ENCODE data around the gene ROGDI. TPM values are rescaled to one million over a fixed set of nuclear protein-coding genes. Genes with fewer than 3 reads are reported as not detected.

ROGDI gene
- total RNA-seq, 1 donor from 2014 or later = 33.3 TPM

DNA sequence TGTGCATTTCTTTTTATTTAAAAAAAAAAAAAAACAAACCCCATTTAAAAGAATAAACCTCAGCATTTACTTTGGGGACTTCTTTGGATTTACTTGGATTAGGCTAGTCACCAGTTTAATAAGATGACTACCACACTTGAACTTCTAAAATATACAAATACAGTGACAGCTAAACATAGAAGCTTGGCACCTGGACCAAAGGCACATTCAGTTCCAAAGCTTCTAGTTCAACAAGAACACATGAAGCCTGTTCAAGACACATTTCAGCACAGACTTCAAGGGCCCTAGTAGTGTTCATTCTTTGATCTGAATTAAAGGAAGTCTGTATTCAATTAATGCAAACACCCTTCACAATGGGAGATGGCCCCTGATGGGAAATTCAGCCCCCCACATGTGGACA is 11.6 kb upstream of the ROGDI start:
- DNase-seq (ENCODE audit: low read depth in 2 of 2) = no peak

DNA sequence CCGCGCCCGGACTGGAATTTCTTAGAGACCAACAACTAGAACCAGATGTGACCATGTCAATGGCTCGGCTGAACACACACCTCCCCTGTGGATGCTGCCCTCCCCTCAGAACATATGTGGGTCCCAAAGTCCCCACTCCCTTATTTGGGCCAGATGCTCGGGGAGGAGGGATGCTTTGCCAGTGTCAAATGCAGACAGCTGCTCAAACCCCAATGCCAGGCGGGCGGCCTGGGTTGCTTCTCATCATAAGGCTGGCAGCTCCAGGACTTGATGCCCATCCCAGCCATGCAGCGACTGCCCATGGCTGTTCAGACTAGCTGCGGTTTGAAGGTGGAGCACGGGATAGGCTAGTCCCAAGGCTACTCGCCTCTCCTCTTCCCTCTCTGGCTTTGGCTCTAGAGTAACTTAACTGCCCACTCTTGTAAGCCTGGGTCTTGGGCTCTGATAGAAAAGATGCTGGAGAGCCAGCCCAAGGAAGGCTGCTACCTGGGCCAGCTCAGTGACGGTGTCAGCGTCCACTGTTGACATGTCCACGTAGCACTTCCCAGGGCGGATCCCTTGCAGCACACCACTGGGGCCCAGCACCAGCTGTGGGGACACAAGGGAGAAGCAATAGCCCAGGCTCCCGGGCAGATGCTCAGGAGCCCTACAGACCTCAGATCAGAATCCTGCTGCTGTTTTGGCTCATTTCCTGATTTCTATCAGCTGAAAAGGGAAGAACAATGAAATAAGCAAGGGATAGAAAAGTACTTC is 11.0 kb upstream of the ROGDI start:
- no peak for DNase-seq (ENCODE audit: low read depth in 2 of 2)

DNA sequence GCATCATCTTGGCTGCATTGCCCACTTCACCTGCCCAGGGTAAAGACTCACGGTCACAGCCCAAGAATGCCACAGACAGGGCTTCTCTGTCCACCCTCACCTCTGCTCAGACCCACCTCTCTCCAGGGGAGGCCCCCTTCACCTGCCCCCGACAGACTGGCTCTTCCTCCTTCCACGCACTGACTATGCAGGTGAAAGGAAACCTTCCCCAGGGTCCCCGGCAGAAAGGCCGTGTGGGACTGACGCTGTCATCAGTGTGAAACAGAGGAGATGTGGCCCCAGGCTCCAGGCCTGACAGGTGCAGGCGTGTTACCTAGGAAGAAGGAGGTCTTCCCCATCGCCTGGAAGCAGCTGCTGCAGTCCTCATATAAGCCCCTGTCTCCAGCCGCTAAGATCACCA is 9.3 kb upstream of the ROGDI start:
- DNase-seq (ENCODE audit: low read depth in 2 of 2) = no peak

DNA sequence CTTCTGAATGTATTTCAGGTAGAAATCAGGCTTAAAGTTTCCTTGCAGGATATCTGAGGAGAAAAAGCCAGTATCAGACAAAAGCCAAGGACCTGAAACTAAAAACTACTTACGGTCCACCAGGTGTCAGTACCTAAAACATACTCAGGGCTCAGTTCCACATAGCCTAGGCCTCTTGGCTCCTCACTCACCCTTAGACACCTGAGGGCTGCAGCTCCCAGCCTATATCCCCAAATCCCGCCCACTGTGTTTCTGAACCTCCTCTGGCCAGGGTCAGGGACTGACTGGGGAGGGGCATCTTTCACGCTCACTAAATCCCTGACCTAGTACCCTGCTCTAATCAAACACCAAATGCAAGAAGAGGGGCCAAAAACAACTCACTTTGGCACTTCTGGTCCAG is 8.8 kb upstream of the ROGDI start:
- no peak for DNase-seq (ENCODE audit: low read depth in 2 of 2)

DNA sequence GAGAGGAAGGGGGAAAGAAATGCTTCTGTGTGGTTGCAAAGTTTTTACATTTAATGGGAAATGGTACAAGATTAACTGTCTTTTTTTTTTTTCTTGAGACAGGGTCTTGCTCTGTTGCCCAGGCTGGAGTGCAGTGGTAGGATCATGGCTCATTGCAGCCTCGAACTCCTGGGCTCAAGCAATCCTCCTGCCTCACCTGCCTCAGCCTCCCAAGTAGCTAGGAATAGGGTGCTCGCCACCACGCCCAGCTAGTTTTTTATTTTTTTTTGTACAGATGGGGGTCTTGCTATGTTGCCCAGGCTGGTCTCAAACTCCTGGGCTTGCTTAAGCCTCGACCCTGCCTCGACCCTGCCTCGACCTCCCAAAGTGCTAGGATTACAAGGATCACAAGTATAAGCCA is 3.8 kb upstream of the ROGDI start:
- DNase-seq (ENCODE audit: low read depth in 2 of 2) = no peak

DNA sequence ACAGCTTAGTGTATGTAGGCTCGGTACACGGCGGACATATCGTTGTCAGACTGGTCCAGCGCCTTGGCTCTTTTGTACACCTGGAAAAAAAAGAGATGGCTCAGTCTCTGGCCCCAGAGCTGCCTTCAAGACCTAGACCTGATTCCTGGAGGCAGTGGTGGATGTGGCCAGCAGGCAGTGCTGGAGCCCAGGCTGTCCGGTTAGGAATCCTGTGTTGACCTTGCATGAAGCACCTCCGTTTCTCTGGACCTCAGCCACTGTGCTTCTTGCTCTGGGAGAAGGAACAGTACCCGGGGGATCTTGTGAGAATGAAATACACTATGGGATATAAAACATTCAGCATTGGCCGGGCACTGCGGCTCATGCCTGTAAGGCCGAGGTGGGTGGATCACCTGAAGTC is 2.8 kb upstream of the ROGDI start:
- DNase-seq (ENCODE audit: low read depth in 2 of 2) = no peak

DNA sequence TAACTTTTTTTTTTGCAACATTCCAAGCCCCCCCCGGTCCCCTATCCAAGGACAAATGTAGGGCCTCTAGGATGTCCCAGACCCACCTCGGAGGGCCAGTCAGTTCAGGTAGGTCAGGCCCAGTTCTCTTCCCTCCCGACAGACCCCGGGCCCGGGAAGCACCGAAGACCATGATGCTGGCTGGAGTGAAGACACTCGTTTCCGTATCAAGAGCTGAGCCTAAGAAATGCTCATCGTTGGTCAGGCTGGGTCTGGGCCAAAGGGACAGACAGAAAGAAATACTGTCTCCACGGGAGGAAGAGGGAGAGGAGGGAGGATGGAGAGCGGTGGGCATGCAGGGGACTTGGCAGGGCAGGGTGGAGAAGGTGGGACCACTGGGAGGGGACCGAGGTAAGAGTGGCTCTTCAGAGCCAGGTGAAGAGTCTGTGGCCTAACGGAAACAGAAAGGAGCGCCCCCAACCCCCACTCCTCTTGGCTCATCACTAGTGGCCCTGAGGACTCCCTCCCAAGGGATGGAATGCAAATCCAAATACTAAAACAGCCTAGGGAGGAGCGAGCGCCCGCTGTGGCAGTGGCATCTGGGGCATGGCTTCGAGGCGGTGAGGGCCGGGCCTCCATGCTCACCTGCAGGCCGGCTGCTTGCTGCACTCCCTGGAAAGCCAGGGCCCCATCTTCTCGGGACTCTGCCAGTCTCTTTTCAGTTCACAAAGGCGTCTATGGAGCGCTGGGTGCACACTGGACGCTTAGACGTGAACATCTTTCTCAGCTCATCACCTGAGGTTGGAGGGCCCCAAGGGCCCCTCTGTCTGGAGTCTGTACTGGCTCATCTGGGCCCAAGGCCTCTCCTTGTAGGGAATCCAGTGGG is 1.7 kb upstream of the ROGDI start:
- DNase-seq (ENCODE audit: low read depth in 2 of 2) = no peak

DNA sequence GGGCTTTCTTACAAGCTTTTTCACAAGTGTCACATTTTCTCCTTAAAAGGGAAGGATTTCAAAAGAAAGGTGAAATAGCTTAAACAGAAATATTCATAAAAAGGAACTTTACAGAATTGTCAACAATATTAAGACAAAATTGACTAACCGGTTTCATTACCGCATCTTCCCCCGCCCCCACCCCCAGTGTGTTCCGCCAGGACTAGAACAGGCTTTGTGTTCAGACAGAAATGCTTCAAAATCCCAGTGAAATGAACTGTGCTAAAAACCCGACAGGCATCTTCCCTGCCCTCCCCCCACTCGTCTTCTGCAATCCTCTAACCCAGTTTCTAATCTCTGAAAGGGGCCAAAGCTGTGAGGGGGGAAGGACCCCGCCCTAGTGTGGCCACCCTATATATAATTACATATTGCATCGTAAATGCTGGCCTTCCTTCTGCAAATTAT is 990 bp upstream of the ROGDI start:
- no peak for DNase-seq (ENCODE audit: low read depth in 2 of 2)

DNA sequence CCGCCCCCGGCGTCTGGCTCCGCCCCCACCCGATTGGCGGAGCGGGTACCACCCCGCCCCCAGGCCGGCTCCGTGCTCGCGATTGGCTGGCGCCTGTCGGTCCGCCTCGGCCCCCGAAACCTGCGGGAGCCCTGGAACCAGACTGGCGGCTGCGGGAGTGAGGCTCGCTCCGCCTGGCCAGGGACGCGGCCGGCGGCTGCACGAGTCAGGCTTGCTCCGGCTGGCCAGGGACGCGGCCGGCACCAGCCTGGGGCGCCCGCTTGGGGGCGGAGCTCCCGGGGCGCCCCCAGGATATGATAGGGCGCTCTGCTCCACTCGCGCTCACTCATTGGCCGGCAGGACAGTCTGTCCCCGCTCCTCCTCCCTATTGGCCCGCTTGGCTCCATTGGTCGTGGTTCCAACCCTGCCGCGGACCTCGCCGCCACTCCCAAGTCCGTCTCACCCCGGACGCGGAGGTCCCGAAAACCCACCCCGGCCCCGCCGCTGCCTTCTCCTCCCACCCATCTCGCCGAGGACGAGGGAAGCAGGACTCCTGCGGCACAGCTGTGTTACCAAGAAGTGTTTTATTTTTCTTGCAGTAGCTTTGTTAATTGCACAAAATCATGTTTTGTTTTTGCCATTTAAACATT is 340 bp upstream of the ROGDI start:
- peak; percentile 89 to 90 for DNase-seq (ENCODE audit: low read depth in 2 of 2)

DNA sequence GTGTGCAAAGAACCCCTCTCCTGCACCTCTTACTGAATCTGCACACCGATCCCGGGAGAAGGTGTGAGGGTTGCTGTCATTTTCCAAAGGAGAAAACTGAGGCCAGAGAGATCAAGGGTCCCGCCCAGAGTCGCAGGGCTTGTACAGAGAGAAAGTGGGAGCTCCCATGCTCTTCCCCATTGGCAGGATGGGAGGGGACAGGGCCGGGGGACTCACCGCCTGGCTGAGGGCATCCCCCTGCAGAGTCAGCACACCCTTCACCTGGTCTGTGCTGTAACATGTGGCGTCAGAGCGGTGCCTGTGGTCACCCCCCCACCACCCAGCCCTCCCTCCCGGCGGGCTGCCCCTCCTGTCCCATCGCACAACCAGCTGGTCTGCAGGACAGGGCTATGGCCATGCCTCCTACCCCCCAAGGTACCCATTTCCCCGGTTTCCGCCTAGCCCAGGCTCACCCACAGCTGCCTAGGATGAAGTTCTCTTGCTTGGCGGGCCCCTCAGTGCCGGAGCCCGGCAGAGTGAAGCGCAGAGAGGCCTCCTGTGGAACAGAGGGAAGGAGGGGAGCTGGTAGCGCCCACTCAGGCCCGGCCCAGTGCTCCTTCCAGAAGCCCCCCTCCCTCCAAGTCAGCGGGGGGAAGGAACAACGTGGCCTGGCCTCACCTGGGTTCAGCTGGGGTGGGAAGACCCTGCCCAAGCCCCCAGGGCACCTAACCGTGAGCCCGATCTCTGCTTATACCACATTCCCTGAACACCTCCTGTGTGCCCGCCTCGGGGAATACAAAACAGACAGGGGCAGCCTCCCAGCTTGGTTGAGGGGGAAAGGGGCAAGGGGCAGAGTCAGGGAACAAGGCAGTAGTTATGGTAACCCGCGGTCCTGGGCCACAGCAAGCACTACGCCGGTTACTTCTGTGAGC is 1.1 kb downstream of the ROGDI start:
- no peak for DNase-seq (ENCODE audit: low read depth in 2 of 2)

DNA sequence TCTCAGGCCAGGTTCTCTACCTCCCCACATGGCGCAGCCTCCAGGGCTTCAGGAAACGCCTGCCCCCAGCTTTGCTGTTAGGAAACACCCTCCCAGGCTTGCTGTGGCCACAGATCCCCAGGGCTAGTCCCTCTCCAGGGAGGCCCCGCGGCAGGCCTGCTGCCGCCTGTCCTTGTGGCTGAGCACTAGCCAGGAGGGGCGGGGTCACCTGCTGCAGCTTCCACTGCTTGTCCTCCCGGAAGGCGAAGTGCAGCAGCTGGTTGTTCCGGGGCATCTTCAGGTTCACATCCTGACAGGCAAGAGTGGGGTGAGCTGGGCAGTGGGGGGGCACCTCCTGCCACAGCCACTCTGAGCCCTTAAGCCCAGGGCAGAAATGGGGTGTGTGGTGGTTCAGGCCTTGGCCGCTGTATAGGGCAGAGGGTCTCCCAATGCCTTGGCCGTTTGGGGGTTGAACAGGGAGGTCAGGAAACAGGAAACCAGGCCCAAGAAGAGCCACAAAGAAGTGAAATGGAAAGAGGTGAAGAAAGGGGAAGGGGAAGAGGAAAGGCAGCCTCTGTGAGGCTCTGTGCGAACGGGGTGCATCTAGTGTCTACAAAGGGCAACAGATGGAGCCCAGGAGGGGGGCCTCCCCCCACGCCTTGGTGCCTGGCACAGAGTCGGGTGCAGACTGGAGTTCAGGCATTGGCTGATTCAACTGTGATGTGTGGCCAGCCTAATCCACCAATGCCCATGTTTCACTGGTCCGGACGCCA is 2.0 kb downstream of the ROGDI start:
- DNase-seq (ENCODE audit: low read depth in 2 of 2) = peak in 1 of 2 donors; percentile 64

DNA sequence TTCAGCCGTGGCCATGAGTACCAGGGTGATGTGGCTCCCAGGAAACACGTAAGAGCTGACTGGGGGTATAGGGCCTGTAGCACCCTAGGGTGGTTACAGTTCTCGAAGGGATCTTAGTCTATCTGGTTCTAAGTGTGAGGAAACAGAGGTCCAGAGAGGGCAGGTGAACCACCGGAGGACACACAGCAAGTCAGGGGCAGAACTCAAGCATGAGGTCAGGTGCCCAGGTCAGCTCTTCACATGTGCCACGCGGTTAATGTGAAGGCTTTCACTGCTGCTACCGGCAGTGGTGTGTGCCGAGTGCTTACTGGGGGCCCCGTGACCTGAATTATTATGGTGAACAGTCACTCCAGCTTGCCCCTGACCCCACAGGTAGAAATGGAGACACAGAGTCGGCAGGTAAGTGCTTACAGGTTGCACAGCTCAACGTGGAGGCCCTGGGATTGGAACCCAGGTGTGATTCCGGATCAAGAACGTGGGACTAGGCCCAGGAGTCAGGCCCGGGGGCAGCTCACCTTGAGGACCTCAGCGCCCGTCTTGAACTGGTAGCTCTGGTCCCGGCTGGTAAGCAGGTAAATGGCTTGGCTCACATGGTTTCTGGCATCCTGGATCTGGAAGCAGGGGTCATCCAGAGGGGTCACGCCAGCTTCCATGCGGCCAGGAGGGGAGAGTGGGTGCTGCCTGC is 3.1 kb downstream of the ROGDI start:
- DNase-seq (ENCODE audit: low read depth in 2 of 2) = no peak

DNA sequence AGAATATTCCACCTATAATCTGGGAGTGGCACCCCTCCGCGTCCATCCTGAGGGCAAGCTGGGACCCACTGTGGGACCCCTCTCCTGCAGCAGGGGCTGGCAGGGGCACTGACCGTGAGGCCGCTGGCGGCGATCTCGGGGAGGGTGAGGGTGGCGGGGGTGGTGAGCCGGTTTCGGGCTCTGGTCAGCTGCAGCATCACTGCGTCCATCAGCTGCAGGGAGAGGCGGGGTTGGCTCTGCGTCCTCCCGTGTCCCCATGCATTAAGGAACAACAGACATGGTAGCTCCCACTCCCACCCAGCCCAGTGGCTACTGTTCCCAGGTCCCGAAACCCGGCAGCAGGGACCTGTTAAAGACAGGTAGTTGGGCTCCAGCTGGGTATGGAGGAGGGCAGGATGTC is 4.0 kb downstream of the ROGDI start:
- no peak for DNase-seq (ENCODE audit: low read depth in 2 of 2)

DNA sequence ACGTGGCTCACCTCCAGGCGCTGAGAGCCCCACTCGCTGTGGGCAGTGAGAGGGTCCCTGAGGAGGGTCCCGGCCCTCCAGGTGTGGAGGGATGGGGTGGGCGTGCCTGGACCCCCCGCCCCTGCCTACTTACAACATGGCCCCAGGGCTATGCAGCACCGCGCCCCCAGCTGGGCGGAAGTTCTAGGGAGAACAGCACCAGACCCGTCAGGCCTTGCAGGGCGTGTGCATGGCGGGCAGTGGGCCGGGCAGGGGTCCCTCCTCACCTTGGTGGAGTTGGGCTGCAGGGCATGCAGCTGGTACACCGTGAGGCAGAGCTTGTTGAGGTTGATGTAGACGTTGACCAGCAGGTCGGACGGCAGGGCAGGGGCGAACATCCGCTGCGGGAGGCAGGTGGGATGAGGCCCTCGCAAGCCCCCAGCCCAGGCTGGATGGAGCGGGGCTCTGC is 4.6 kb downstream of the ROGDI start:
- DNase-seq (ENCODE audit: low read depth in 2 of 2) = no peak

DNA sequence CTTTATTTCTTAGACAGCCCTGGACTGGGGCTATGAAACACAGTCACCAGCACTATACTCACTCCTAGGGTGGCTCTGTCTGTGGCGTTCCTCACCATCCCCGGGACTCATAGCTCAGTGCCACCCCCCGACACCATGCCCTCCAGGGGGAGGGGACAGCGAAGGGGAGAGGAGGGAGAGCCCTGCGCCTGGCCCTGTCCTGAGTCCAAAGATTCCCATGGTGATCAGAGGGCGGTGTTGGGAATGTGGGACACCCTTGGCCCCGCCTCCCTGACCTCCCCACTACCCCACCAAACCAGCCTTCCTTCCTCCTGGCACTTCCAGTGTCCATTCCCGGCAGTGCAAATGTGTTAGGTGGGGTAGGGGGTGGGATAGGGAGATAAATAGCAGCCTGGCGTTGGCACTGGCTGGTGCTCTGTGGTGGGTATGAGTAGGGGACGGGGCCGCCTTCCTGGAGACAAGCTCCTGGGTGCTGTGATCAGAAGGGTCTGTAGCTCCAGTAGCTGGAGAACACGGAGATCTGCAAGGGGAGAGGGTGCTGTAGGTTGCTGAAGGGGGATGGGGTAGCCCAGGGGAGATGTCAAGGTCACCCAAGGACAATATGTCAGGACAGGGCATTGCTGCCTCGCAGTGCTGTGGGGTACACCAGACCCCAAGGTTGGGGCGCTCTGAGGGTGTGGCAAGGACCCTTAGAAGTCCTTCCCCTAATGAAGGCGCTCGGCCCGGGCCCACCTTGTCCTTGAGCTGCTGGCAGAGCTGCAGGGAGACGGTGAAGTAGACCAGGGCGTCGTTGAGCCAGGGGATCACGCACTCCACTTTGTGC is 5.2 kb downstream of the ROGDI start:
- no peak for DNase-seq (ENCODE audit: low read depth in 2 of 2)

DNA sequence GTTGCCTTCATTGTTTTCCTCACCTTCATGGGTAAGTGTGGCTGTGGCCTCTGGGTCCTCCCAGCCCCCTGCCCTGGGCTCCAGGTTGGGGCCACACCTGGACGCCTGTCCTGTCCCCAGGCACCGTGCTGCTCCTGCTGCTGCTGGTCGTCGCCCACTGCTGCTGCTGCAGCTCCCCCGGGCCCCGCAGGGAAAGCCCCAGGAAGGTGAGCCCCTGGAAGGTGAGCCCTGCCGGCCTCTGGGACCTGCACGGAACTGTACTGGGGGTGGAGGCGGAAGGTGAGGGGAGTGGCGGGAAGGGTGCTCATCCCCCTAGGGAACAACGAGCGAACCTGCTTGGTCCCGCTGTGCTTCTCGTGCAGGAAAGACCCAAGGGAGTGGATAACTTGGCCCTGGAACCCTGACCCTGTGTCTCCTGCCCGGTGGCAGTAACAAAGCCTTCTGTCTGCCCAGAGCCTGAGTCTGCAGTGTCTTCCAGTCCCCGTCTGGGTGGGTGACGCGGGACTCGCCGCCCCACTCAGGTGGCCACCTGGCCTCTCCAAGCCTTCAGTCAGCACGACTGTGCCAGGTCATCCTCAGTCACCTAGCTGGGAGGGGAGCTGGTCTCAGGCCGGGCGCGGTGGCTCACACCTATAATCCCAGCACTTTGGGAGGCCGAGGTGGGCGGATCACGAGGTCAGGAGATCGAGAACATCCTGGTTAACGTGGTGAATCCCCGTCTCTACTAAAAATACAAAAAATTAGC is 6.4 kb downstream of the ROGDI start:
- no peak for DNase-seq (ENCODE audit: low read depth in 2 of 2)

DNA sequence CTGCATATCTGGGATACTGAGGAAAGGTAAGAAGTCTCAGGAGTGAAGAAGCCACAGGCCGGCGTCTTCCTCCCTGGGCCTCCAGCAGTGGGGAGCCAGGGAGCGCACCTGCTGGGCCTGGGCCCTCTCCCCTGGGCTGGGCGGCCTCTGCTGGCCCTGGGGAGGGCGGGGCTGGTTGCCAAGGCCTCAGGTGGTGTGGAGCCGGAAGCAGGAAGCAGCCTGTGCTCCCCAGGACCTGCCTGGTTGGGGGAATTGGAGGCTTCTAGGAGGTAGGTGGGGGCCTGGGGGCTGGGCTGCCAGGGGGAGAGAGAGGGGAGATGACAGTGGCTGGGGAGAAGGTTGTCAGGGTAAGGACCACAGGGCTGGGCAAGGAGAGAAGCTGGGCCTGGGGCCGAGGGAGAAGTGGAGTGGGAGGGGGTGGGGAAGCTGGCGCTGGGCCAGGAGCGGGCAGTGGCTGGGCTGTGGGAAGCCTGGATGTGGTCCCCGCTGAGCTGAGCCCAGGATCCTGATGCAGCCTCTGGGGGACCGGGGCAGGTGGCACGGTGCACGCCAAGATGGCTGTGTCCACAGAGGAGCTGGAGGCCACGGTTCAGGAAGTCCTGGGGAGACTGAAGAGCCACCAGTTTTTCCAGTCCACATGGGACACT is 7.1 kb downstream of the ROGDI start, which contains the start of gene SMIM22:
Gene SMIM22 (plus strand): TSS at position 189 of the 647 bp plus-strand sequence. CDS start 366 bp downstream, at position 555.
- no peak for DNase-seq (ENCODE audit: low read depth in 2 of 2)

All from lung microvascular endothelial cell (primary cell).